Endodermal cell (in vitro differentiated cells): ENCODE data around the gene NFATC2. TPM values are rescaled to one million over a fixed set of nuclear protein-coding genes. Genes with fewer than 3 reads are reported as not detected.

Experiments used
- DNase-seq: peaks from one replicate; pipeline ENCODE4 v3.0.0-alpha.2; 2017
- H3K27ac ChIP-seq: 2 replicates; pipeline ENCODE4 v1.5.1; 2013; ENCODE audit warnings: mild to moderate bottlenecking, low read depth, low read length, moderate library complexity
- H3K27me3 ChIP-seq: 2 replicates; pipeline ENCODE4 v1.6.1; 2013; ENCODE audit warnings: mild to moderate bottlenecking, low read length, moderate library complexity; ENCODE audit not compliant: insufficient read depth, control insufficient read depth, poor library complexity, severe bottlenecking
- H3K36me3 ChIP-seq: 2 replicates; pipeline ENCODE4 v1.7.0; 2013; ENCODE audit warnings: mild to moderate bottlenecking, low read length, moderate library complexity; ENCODE audit not compliant: control insufficient read depth, insufficient read depth
- H3K4me1 ChIP-seq: one replicate; pipeline ENCODE4 v1.7.0; 2013; ENCODE audit warnings: low read length; ENCODE audit not compliant: control insufficient read depth, insufficient read depth
- H3K4me3 ChIP-seq: 2 replicates; pipeline ENCODE4 v1.5.1; 2013; ENCODE audit warnings: mild to moderate bottlenecking, low read length, moderate library complexity
- H3K9ac ChIP-seq: 2 replicates; pipeline ENCODE4 v1.6.1; 2013; ENCODE audit warnings: mild to moderate bottlenecking, low read length, moderate library complexity; ENCODE audit not compliant: poor library complexity, severe bottlenecking; ENCODE audit errors: extremely low read depth
- H3K9me3 ChIP-seq: 2 replicates; pipeline ENCODE4 v1.6.1; 2013; ENCODE audit warnings: mild to moderate bottlenecking, low read length, moderate library complexity; ENCODE audit not compliant: control insufficient read depth
- H3K27ac Mint-ChIP-seq: 2 replicates; pipeline ENCODE4 v1.8.0; 2020; ENCODE audit warnings: mixed read lengths
- H3K27me3 Mint-ChIP-seq: 2 replicates; pipeline ENCODE4 v1.8.0; 2021; ENCODE audit warnings: mild to moderate bottlenecking, mixed read lengths; ENCODE audit not compliant: insufficient read depth
- H3K36me3 Mint-ChIP-seq: 2 replicates; pipeline ENCODE4 v1.8.0; 2020; ENCODE audit warnings: low read depth, mixed read lengths
- H3K4me1 Mint-ChIP-seq: 2 replicates; pipeline ENCODE4 v1.8.0; 2020; ENCODE audit warnings: mixed read lengths
- H3K4me3 Mint-ChIP-seq: 2 replicates; pipeline ENCODE4 v1.8.0; 2020; ENCODE audit warnings: mild to moderate bottlenecking, moderate library complexity, mixed read lengths
- H3K9me3 Mint-ChIP-seq: 2 replicates; pipeline ENCODE4 v1.8.0; 2020; ENCODE audit warnings: mild to moderate bottlenecking, mixed read lengths
- CTCF ChIP-seq: fragments of 200-600 bp; sonication (generic); conservative IDR thresholded peaks from 2 replicates; pipeline ENCODE4 v1.5.0; 2021; ENCODE audit warnings: antibody characterized with exemption, mild to moderate bottlenecking
- WGBS, 2 experiments: methylation state at CpG; one replicate each; pipeline versions ENCODE4 v1.1.5 to v1.1.7; 2013; ENCODE audit warnings: missing lambda C conversion rate in 2 of 2, mixed read lengths in 1 of 2; ENCODE audit not compliant: insufficient coverage in 1 of 2, insufficient read length in 1 of 2; 5-methylcytosine and 5-hydroxymethylcytosine counted together
- total RNA-seq, 2 donors: library from RNA; stranded (reverse); fragmentation: NEBNext Ultra II Directional in 1 of 2; extraction: Animal tissue kit (Norgen Biotek cat#: 25700) in 1 of 2; gene quantifications; 2 replicates in 1 of 2; 3 replicates in 1 of 2; pipeline ENCODE4 v1.2.1, GENCODE V29; 2021

NFATC2 gene
- total RNA-seq, 2 donors from 2014 or later: 1.5 to 2.1 TPM

- Mint-ChIP-seq H3K4me3 (no peak overlapping the region), H3K27ac (no peak overlapping the region), H3K4me1 (peaks cover 10% of the 10 kb centered on the region), H3K27me3 (no peaks in the 10 kb centered on the region), H3K9me3 (no peaks in the 10 kb centered on the region), H3K36me3 (no peaks in the 10 kb centered on the region)
- no peak for DNase-seq
- H3K27ac ChIP-seq: no peak overlapping the region
- H3K27me3 ChIP-seq: no peaks in the 10 kb centered on the region
- no peaks in the 10 kb centered on the region for H3K9me3 ChIP-seq
- WGBS, 2 experiments: 83 to 86% methylated on average over 6 to 16 of the region's 16 CpGs
- H3K36me3 ChIP-seq: no peaks in the 10 kb centered on the region
- no peak overlapping the region for H3K9ac ChIP-seq
- no peak overlapping the region for H3K4me3 ChIP-seq
- H3K4me1 ChIP-seq: no peaks in the 10 kb centered on the region
- no peak for TF ChIP-seq CTCF
Measured at GRCh38 chr20:51484141-51484815, 58.2 kb downstream of the NFATC2 start.

GRCh38 chr20:51482836-51483473 is 59.6 kb downstream of the NFATC2 start:
- H3K4me3 ChIP-seq: no peak overlapping the region
- H3K27me3 ChIP-seq: no peaks in the 10 kb centered on the region
- 86 to 91% methylated on average over 13 to 15 of the region's 15 CpGs for WGBS, 2 experiments
- Mint-ChIP-seq H3K9me3 (peaks cover 3% of the 10 kb centered on the region), H3K4me1 (peaks cover 6% of the 10 kb centered on the region), H3K27me3 (no peaks in the 10 kb centered on the region), H3K27ac (no peak overlapping the region), H3K36me3 (no peaks in the 10 kb centered on the region), H3K4me3 (no peak overlapping the region)
- no peak overlapping the region for H3K9ac ChIP-seq
- no peak overlapping the region for H3K27ac ChIP-seq
- H3K9me3 ChIP-seq: no peaks in the 10 kb centered on the region
- no peaks in the 10 kb centered on the region for H3K36me3 ChIP-seq
- no peaks in the 10 kb centered on the region for H3K4me1 ChIP-seq
- no peak for DNase-seq
- TF ChIP-seq CTCF: no peak

GRCh38 chr20:51481341-51481914 is 61.1 kb downstream of the NFATC2 start:
- DNase-seq: no peak
- no peak for TF ChIP-seq CTCF
- H3K4me3 Mint-ChIP-seq: no peak overlapping the region
- peaks cover 7% of the 10 kb centered on the region for H3K9me3 Mint-ChIP-seq
- H3K27me3 Mint-ChIP-seq: no peaks in the 10 kb centered on the region
- Histone ChIP-seq H3K4me1 (no peaks in the 10 kb centered on the region), H3K4me3 (no peak overlapping the region), H3K9me3 (no peaks in the 10 kb centered on the region), H3K27me3 (no peaks in the 10 kb centered on the region), H3K9ac (no peak overlapping the region), H3K27ac (no peak overlapping the region), H3K36me3 (no peaks in the 10 kb centered on the region)
- no peaks in the 10 kb centered on the region for H3K36me3 Mint-ChIP-seq
- H3K4me1 Mint-ChIP-seq: no peaks in the 10 kb centered on the region
- H3K27ac Mint-ChIP-seq: no peak overlapping the region
- 91% methylated on average over 13 to 17 of the region's 17 CpGs for WGBS, 2 experiments
